NOMO-1 (cell line): ENCODE measurements around the gene APP.

Experiments used
- DNase-seq, 2 experiments: peaks; one replicate each; lab custom pipeline; 2025; ENCODE audit not compliant: unreplicated experiment in 2 of 2; lab: John Stamatoyannopoulos, UW

Gene APP

DNA sequence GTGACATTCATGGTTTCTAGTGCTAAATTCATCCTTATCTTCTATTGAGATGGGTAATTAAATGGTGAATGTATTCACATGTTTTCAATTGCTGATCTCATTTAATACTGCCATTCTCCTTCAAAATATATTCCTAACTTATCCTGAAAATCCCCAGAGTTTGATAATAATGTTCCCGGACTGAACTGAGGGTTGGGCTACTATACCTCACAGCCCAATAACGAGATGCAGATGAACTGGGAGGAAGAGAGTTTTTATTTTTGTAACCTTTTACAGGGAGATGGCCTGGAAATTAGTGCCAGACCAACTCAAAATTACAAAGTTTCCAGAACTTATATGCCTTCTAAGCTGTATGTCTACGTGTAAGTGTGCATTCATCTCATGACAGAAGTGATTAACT, 210.8 kb downstream of the APP start:
- no peak for DNase-seq

DNA sequence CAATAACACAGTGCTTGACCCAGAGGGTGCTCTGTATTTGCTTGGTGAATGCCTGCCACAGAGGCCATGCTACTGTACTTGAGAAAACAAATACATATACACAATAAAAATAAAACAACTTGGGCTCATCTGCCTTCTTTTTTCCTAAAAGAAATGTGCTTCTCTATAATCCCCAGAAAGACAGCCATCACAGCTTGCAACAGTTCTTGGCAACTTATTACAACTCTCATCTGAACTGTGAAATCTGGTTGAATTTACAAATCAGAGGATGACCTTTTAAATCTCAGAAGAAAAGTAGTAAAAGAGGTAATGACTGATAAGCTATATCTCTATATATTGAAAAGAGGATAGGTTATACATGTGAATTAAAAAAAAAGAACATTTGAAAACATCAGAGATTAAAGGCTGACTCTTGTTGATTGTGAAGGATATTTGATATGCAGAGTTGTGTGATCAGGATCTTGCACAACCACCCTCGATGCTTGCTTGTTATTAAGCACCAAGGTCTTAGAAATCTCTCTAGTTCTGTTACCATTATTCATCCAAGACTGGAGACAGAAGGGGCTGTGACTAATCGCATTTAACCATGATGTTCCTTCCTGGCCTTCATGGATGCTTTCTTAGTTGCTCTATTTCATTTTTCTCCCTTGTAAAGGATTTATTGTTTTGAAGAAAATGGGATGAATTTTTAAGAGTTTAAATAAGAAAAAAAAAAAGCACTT, 213.4 kb downstream of the APP start:
- DNase-seq, result no peak

DNA sequence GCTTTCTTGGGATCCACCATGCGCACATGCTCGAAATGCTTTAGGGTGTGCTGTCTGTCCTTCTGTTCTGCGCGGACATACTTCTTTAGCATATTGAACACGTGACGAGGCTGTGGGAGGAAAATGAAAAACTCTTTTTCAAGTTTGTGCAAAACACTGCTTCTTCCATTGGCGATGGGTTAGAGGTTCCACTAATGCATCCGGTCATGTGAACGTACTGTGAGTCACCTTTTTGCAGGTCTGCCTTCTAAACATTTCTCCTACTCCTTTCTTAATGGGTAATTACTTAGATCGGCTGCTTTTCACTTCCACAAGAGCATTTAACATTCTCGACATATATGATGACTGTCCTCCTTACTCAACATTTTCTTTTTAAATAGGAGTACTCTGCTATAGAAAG, 214.9 kb downstream of the APP start:
- DNase-seq, result no peak

DNA sequence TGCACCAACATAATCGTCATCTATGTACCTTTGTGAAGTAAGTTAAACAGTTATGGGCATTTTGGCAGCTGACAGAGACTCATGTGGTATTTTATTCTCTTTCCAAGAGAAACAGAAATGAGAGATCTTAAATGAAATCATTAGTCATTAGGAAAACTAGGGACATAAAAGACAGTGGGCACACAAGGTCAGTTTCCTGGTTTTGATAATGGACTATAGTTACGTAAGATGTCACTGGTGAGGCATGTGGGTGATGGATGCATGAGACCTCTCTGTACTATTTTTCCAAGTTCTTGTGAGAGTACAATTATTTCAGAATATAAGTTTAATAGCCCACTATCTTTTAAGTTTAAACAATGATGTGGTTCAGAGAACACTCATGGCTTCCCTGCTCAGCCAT, 216.9 kb downstream of the APP start:
- DNase-seq, result no peak

GRCh38 chr21:25953196-25953595, 217.4 kb downstream of the APP start:
- no peak for DNase-seq

GRCh38 chr21:25952306-25952705, 218.3 kb downstream of the APP start:
- no peak for DNase-seq

- no peak for DNase-seq
Observed at GRCh38 chr21:25949701-25950100, 220.9 kb downstream of the APP start.

DNA sequence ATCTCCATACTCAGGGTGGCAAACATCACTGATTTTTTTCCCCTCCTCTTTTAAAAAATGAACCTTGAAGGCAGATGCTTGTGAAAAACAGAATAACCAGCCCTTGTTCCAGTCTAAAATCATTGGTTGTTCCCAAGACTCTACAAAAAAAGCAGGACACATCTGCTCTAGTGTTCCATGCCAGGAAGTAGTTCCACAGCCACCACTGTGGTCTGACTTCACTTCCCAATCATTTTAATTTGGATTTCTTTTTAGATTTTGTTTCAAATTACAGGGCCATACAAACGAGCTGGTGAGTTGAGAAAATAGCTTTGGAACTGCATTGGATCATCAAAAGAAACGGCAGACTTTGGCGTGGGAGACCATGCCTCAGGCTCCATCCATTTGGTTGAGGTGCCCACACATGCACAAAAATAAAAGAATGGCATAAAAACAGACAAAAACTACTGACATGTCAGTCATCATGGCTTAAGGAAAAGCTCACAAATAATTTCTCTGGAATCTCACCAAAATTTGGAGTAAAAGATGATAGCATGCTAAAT, 225.8 kb downstream of the APP start:
- no peak for DNase-seq

GRCh38 chr21:25944082-25944481, 226.5 kb downstream of the APP start:
- no peak for DNase-seq

DNA sequence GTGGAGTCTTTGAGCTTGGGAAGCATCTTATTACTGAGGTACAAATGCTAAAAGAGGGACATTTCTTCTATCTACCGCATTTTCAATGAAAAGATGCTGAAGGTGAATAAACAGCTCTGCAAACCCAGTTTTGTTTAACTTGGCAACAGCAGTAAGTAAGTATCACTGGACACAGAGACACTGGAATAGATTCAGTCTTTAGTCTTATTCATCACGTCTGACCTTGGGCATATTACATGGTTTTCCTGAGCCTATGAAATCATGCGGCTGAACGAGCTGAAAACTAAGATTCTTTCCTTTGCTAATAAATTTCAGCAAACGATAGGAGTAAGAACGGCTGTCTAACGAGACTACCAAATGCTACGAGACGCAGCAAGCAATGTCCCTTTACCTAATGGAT, 228.4 kb downstream of the APP start:
- no peak for DNase-seq

- no peak for DNase-seq
Observed at GRCh38 chr21:25939396-25939761, 231.2 kb downstream of the APP start.

DNA sequence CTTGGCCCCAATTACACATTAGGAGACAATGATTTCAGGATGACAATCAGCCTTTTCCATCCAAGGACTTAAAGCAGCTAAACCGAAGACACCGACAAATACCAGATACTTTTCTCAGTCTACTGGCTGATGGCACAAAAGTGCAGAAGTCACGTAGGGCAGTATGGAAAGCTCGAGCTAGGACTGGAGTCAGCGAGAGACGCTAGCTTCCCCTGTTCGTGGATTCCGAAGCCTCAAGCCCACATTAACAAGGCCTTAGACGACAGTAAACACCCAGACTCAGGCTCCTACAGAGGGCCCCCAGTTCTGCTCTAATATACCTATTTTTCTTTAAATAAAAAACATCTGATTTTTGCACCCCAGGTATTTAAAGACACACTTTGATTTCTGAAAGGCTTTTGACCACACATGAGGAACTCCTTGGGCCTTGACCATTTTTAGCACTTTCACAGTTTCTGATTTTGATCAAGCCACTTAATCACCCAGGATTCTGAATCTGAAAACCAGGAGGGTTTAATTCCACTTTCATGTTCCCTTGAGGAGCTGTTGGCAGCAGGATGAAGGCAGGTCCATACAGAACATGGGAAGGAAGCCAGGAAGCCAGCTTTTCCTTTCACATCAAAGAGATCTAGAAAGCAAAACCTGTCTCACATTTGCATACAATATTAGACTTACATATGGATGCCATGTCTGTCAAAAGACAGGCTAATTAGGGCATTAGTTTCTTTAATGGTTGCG, 231.7 kb downstream of the APP start:
- DNase-seq, result no peak

DNA sequence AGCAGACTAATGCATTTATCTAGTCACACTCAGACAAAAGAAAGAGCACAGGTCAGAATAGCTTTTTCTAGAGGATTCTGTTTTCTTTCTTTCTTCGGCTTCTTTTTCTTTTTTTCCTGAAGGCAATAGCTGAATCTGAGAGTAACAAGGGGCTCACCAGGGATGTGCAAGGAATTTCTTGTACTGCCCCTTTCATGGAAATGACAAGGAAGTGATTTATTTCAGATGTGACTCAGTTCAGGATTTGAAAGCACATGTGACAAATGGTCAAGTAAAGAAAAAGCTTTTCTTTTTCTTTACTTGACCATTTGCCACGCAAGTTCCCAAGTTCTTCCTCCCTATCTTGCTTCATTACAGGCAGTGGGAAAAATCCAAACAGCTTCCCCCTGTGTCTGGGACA, 233.8 kb downstream of the APP start:
- DNase-seq, result no peak

DNA sequence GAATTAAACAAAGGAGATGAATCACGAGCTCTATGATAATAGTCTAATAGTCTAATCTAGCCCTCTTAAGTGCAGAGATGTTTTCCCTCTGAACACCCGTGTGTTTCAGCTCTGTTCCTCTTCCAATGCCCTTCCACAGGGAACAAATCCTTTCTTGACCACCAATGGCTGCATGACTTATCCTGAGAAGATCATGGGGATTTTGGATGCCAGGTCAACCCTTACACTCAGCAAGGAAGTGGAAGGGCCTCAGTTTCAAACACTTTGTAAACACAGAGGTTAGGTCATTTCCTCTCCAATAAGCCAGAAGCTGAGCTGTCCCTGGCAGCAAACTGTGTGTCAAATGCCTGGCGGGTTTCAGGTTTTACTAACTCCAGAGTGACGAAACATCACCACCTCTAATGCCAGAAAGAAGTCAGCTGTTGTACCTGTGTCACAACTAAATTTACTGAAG, 235.8 kb downstream of the APP start:
- DNase-seq, result peak in 1 of 2 experiments; percentile 2

DNA sequence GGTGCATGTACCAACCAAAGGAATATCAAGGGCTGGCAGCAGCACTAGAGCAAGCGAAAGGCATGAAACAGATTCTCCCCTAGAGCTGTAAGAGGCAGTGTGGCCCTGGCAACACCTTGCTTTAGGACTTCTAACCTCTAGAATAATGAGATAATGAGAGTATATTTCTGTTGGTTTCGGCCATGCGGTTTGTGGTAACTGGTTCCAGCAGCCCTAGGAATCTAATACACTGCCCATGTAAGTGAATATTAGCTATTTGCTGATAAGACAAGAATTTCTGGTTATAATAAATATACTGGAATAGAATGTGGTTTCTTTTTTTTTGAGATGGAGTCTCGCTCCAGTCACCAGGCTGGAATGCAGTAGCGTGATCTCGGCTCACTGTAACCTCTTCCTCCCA, 236.4 kb downstream of the APP start:
- DNase-seq, result no peak

DNA sequence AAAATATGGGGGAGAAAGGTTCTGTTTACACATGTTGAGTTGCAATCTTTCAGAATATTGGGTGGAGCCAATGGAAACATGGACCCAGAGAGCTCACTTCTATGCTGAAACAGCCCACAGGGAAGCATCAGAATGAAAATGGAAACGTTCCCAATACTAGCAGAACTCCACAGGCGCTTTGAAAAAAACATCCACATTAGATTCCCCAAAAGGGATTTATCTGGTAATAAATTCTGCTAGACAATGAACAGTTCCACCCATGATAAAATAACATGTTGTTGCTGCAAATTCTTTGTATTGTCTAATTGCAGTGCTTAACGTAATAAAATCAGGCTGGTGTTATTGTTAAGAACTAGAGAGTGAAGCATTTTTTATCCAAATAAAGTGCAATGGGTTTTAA, 238.8 kb downstream of the APP start:
- DNase-seq, result no peak

GRCh38 chr21:25929856-25930520, 240.6 kb downstream of the APP start:
- no peak for DNase-seq

GRCh38 chr21:25927195-25927880, 243.2 kb downstream of the APP start:
- DNase-seq, result no peak

DNA sequence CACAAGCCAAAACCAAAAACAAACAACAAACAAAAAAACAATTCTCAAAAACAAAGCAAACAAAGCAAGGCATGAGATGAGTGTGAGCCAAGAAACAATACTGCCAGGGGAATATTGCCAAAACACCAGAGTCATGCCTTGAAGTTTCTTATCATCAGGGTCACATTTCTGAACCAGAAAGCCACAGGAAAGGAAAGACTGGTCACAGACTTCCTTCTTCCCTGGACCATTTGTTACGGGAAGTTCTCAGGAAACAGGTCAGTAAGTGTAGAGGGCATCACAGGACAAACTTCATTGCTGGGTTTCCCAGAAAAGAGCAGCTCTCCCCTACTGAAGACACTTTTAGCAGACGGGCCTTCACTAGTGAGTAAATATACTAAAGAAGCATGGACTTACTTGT, 244.6 kb downstream of the APP start:
- DNase-seq, result no peak

- DNase-seq, result no peak
Observed at GRCh38 chr21:25925064-25925800, 245.3 kb downstream of the APP start.
